H1 (cell line): Measurements from ENCODE around the gene GJA10. TPM values are rescaled to one million over a fixed set of nuclear protein-coding genes. Genes with fewer than 3 reads are reported as not detected.

Source experiments
- CTCF ChIA-PET: fragments of 300-600 bp; sonication (Branson Sonifier 250); formaldehyde crosslinking; loops from one replicate; lab custom pipeline; 2021; ENCODE audit not compliant: partially characterized antibody; lab: Charles Lee
- POLR2A ChIA-PET: fragments of 300-600 bp; sonication (Branson Sonifier 250); formaldehyde crosslinking; loops from one replicate; lab custom pipeline; 2021; ENCODE audit warnings: inconsistent platforms; ENCODE audit not compliant: partially characterized antibody; lab: Charles Lee
- DNase-seq, 2 experiments: peaks; one replicate each; pipeline versions ENCODE4 v3.0.0 to v3.0.0-alpha.2; 2010 to 2022; ENCODE audit warnings: low spot score in 2 of 2, low read depth in 1 of 2, mixed read lengths in 1 of 2
- FAIRE-seq: peaks from 2 replicates; lab custom pipeline; 2011; peaks lifted over from hg19 to GRCh38; lab: Jason Lieb, UNC
- H2AFZ ChIP-seq: 2 replicates; pipeline ENCODE4 v1.8.1; 2012; ENCODE audit warnings: low read length, inconsistent platforms
- H2AK5ac ChIP-seq: 2 replicates; pipeline ENCODE4 v1.6.1; 2013; ENCODE audit warnings: low read depth, low read length
- H2BK120ac ChIP-seq: replicated peaks from 2 replicates; pipeline ENCODE3; 2013; ENCODE audit warnings: low read depth, low read length, inconsistent platforms
- H2BK12ac ChIP-seq: 2 replicates; pipeline ENCODE4 v1.6.1; 2013; ENCODE audit warnings: low read depth, low read length
- H2BK15ac ChIP-seq: 2 replicates; pipeline ENCODE4 v1.6.1; 2013; ENCODE audit warnings: low read length
- H2BK20ac ChIP-seq: 2 replicates; pipeline ENCODE4 v1.6.1; 2013; ENCODE audit warnings: low read length
- H2BK5ac ChIP-seq: 2 replicates; pipeline ENCODE4 v1.6.1; 2013; ENCODE audit warnings: low read depth, low read length
- H3K14ac ChIP-seq: 2 replicates; pipeline ENCODE4 v1.6.1; 2013; ENCODE audit warnings: inconsistent platforms; ENCODE audit not compliant: insufficient read length
- H3K18ac ChIP-seq: 2 replicates; pipeline ENCODE4 v1.6.1; 2013; ENCODE audit warnings: low read length; ENCODE audit errors: extremely low read depth
- H3K23ac ChIP-seq: 2 replicates; pipeline ENCODE4 v1.6.1; 2013; ENCODE audit warnings: inconsistent platforms; ENCODE audit not compliant: insufficient read length
- H3K23me2 ChIP-seq: 2 replicates; pipeline ENCODE4 v1.6.1; 2013; ENCODE audit warnings: low read depth, low read length
- H3K27ac ChIP-seq: 2 replicates; pipeline ENCODE4 v1.6.1; 2011; ENCODE audit warnings: low read depth, low read length, inconsistent platforms
- H3K27me3 ChIP-seq, 4 experiments: replicated peaks in 1 of 4; 1 replicate in 1 of 4; 2 replicates in 3 of 4; pipeline versions ENCODE4 v1.6.1 to v1.8.1; 2011 to 2013; ENCODE audit warnings: low read length in 3 of 4, mild to moderate bottlenecking in 3 of 4, inconsistent platforms in 2 of 4, mixed read lengths in 2 of 4, moderate library complexity in 1 of 4; ENCODE audit not compliant: control insufficient read depth in 3 of 4, insufficient read depth in 3 of 4; ENCODE audit errors: extremely low read depth in 1 of 4
- H3K36me3 ChIP-seq, 4 experiments: 2 replicates each; pipeline versions ENCODE4 v1.6.1 to v1.8.1; 2011 to 2013; ENCODE audit warnings: mild to moderate bottlenecking in 4 of 4, low read length in 3 of 4, moderate library complexity in 2 of 4, control low read depth in 1 of 4, inconsistent platforms in 1 of 4; ENCODE audit not compliant: insufficient read depth in 4 of 4, control insufficient read depth in 2 of 4
- H3K4ac ChIP-seq: replicated peaks from 2 replicates; pipeline ENCODE3; 2013; ENCODE audit warnings: low read length, low read depth, mixed read lengths, inconsistent platforms; ENCODE audit not compliant: insufficient read length
- H3K4me1 ChIP-seq, 4 experiments: replicated peaks in 1 of 4; 1 replicate in 1 of 4; 2 replicates in 3 of 4; pipeline versions ENCODE4 v1.6.1 to v1.8.1; 2011 to 2013; ENCODE audit warnings: low read length in 3 of 4, inconsistent platforms in 2 of 4, mixed read lengths in 1 of 4; ENCODE audit not compliant: insufficient read depth in 4 of 4, control insufficient read depth in 3 of 4
- H3K4me2 ChIP-seq, 2 experiments: 2 replicates each; pipeline versions ENCODE4 v1.6.1 to v1.8.1; 2011 to 2013; ENCODE audit warnings: low read depth in 2 of 2, low read length in 2 of 2, control low read depth in 1 of 2, inconsistent platforms in 1 of 2, mild to moderate bottlenecking in 1 of 2; ENCODE audit not compliant: insufficient read depth in 1 of 2
- H3K4me3 ChIP-seq, 4 experiments: fragments of 200-600, 300-600 bp in 1 of 4; sonication (generic), shearing (Covaris generic), sonication (Bioruptor Twin) in 1 of 4; 2 replicates each; pipeline versions ENCODE4 v1.5.1 to v1.8.1; 2011 to 2016; ENCODE audit warnings: low read length in 4 of 4, low read depth in 3 of 4, control low read depth in 2 of 4, inconsistent platforms in 2 of 4, mild to moderate bottlenecking in 2 of 4, mixed read lengths in 1 of 4, moderate library complexity in 1 of 4; ENCODE audit not compliant: insufficient read depth in 2 of 4; ENCODE audit errors: extremely low read depth in 1 of 4
- H3K56ac ChIP-seq: replicated peaks from 2 replicates; pipeline ENCODE3; 2013; ENCODE audit warnings: low read depth, mild to moderate bottlenecking, mixed read lengths, low read length, inconsistent platforms; ENCODE audit not compliant: insufficient read length
- H3K79me1 ChIP-seq: 2 replicates; pipeline ENCODE4 v1.6.1; 2013; ENCODE audit warnings: low read depth, low read length, control low read depth
- H3K79me2 ChIP-seq, 2 experiments: 2 replicates each; pipeline versions ENCODE4 v1.6.1 to v1.8.1; 2012 to 2013; ENCODE audit warnings: low read length in 2 of 2, mild to moderate bottlenecking in 2 of 2, inconsistent platforms in 1 of 2; ENCODE audit not compliant: insufficient read depth in 2 of 2, control insufficient read depth in 1 of 2
- H3K9ac ChIP-seq, 4 experiments: replicated peaks in 1 of 4; 1 replicate in 1 of 4; 2 replicates in 3 of 4; pipeline versions ENCODE4 v1.6.1 to v1.8.1; 2011 to 2013; ENCODE audit warnings: low read depth in 3 of 4, low read length in 3 of 4, control low read depth in 2 of 4, mild to moderate bottlenecking in 2 of 4, moderate library complexity in 2 of 4, inconsistent platforms in 1 of 4; ENCODE audit errors: extremely low read depth in 1 of 4
- H3K9me3 ChIP-seq, 2 experiments: 2 replicates each; pipeline versions ENCODE4 v1.6.1 to v1.8.1; 2012 to 2013; ENCODE audit warnings: mild to moderate bottlenecking in 2 of 2, moderate library complexity in 2 of 2, control low read depth in 1 of 2, inconsistent platforms in 1 of 2, low read depth in 1 of 2, low read length in 1 of 2, mixed read lengths in 1 of 2; ENCODE audit not compliant: insufficient read depth in 2 of 2
- H4K20me1 ChIP-seq, 2 experiments: replicated peaks in 1 of 2; 2 replicates each; pipeline versions ENCODE3 to v1.8.1; 2011 to 2013; ENCODE audit warnings: inconsistent platforms in 2 of 2, low read length in 2 of 2, mild to moderate bottlenecking in 1 of 2; ENCODE audit not compliant: insufficient read depth in 2 of 2, control insufficient read depth in 1 of 2
- H4K5ac ChIP-seq: 2 replicates; pipeline ENCODE4 v1.6.1; 2013; ENCODE audit warnings: low read length, low read depth, mixed read lengths, inconsistent platforms; ENCODE audit not compliant: insufficient read length
- H4K8ac ChIP-seq: 2 replicates; pipeline ENCODE4 v1.8.0; 2013; ENCODE audit warnings: mild to moderate bottlenecking, moderate library complexity, low read length, inconsistent platforms; ENCODE audit not compliant: insufficient read depth; ENCODE audit errors: extremely low read depth
- H4K91ac ChIP-seq: replicated peaks from 2 replicates; pipeline ENCODE3; 2013; ENCODE audit warnings: low read length, mixed read lengths, inconsistent platforms; ENCODE audit not compliant: insufficient read length
- BCL11A ChIP-seq, 2 experiments: IDR thresholded peaks; one replicate each; pipeline ENCODE4 v1.6.1; 2011; ENCODE audit warnings: low read depth in 2 of 2, low read length in 2 of 2, mild to moderate bottlenecking in 2 of 2
- CBX8 ChIP-seq: fragments of 300-800, 300-1000 bp; sonication (generic); IDR thresholded peaks from 2 replicates; pipeline ENCODE4 v1.7.1; 2016; ENCODE audit warnings: low read depth, low read length, borderline replicate concordance
- CREB1 ChIP-seq: IDR thresholded peaks from 2 replicates; pipeline ENCODE4 v1.6.1; 2012; ENCODE audit warnings: inconsistent platforms
- EP300 ChIP-seq, 2 experiments: IDR thresholded peaks; 1 replicate in 1 of 2; 2 replicates in 1 of 2; pipeline ENCODE4 v1.6.1; 2011 to 2012; ENCODE audit warnings: low read depth in 2 of 2, low read length in 2 of 2, mild to moderate bottlenecking in 2 of 2, borderline replicate concordance in 1 of 2, inconsistent platforms in 1 of 2, moderate library complexity in 1 of 2
- GTF2F1 ChIP-seq: IDR thresholded peaks from 2 replicates; pipeline ENCODE4 v1.6.1; 2012; ENCODE audit warnings: low read depth, low read length, improper control_type of control experiment, borderline replicate concordance
- MAFK ChIP-seq: IDR thresholded peaks from 2 replicates; pipeline ENCODE4 v1.6.1; 2012; ENCODE audit warnings: low read depth, mild to moderate bottlenecking, improper control_type of control experiment, low read length
- PHF8 ChIP-seq: fragments of 200-600 bp; sonication (generic); conservative IDR thresholded peaks from 2 replicates; pipeline ENCODE4 v1.7.1; 2012; ENCODE audit warnings: low read depth, mild to moderate bottlenecking, inconsistent platforms, low read length, moderate library complexity
- POLR2AphosphoS5 ChIP-seq: IDR thresholded peaks from 2 replicates; pipeline ENCODE4 v1.6.1; 2011; ENCODE audit warnings: low read depth, low read length
- RAD21 ChIP-seq, 2 experiments: IDR thresholded peaks in 1 of 2; conservative IDR thresholded peaks in 1 of 2; 2 replicates each; pipeline ENCODE4 v1.6.1; 2011; ENCODE audit warnings: low read depth in 2 of 2, low read length in 2 of 2, improper control_type of control experiment in 1 of 2, inconsistent platforms in 1 of 2, mild to moderate bottlenecking in 1 of 2, moderate library complexity in 1 of 2
- RBBP5 ChIP-seq: IDR thresholded peaks from 2 replicates; pipeline ENCODE4 v1.7.1; 2012; ENCODE audit warnings: low read depth, mild to moderate bottlenecking, inconsistent platforms, low read length, moderate library complexity, borderline replicate concordance
- SIRT6 ChIP-seq: IDR thresholded peaks from one replicate; pipeline ENCODE4 v1.7.1; 2012; ENCODE audit warnings: low read length, inconsistent platforms
- TAF7 ChIP-seq: optimal IDR thresholded peaks from 2 replicates; pipeline ENCODE3; 2011; ENCODE audit warnings: low read depth, mild to moderate bottlenecking, inconsistent platforms, low read length, moderate library complexity, borderline replicate concordance
- ZNF274 ChIP-seq: IDR thresholded peaks from 2 replicates; pipeline ENCODE4 v1.7.0; 2012; ENCODE audit warnings: low read length, borderline replicate concordance; ENCODE audit errors: extremely low read depth
- WGBS, 2 experiments: shearing (Covaris generic) in 1 of 2; methylation state at CpG; one replicate each; pipeline versions ENCODE4 v1.1.6 to v1.1.7; 2013 to 2015; ENCODE audit warnings: low lambda C conversion rate in 2 of 2, mixed read lengths in 2 of 2, inconsistent platforms in 1 of 2, low coverage in 1 of 2, missing lambda C conversion rate in 1 of 2; ENCODE audit not compliant: insufficient replicate concordance in 2 of 2, insufficient coverage in 1 of 2, insufficient read length in 1 of 2; ENCODE audit errors: extremely low coverage in 1 of 2, missing lambda C conversion rate in 1 of 2; 5-methylcytosine and 5-hydroxymethylcytosine counted together
- polyA plus RNA-seq, 7 experiments: library from polyadenylated mRNA; depleted of rRNA in 3 of 7; stranded (reverse) in 5 of 7; unstranded in 2 of 7; fragments of >200 nt in 5 of 7; fragments of 200-250 nt in 2 of 7; gene quantifications; 1 replicate in 5 of 7; 2 replicates in 1 of 7; 4 replicates in 1 of 7; pipeline versions ENCODE4 v1.2.1 to v1.2.3, GENCODE V29; 2011 to 2013; ENCODE audit warnings: missing spikeins in 2 of 7, mixed read lengths in 2 of 7
- total RNA-seq: library from RNA; stranded (reverse); fragmentation: NEBNext Ultra II Directional; extraction: Animal tissue kit (Norgen Biotek cat#: 25700); gene quantifications from 2 replicates; pipeline ENCODE4 v1.2.1, GENCODE V29; 2021

The GJA10 gene
- total and polyA plus RNA-seq, 2 of the 8 experiments (the other 6 are each of a cell fraction or from before 2014, with no cell fraction given): 0.21 TPM; not detected in 1

- Histone ChIP-seq H3K36me3 (peaks cover 0 to 40% (median 10%) of the 10 kb centered on the region in 4 experiments; a peak in 7 of 8 replicates), H3K27ac (no peak overlapping the region), H3K56ac (no peak overlapping the region), H3K4me1 (no peaks in the 10 kb centered on the region), H2BK12ac (no peak overlapping the region), H2BK5ac (no peak overlapping the region), H3K79me2 (no peaks in the 10 kb centered on the region), H4K8ac (no peak overlapping the region), H2BK20ac (no peak overlapping the region), H4K5ac (no peak overlapping the region), H3K79me1 (no peaks in the 10 kb centered on the region), H2BK120ac (no peak overlapping the region), H3K4me3 (no peak overlapping the region), H3K4ac (no peak overlapping the region), H3K18ac (no peak overlapping the region), H3K4me2 (no peak overlapping the region), H2AFZ (no peak overlapping the region), H3K27me3 (no peaks in the 10 kb centered on the region), H3K14ac (no peak overlapping the region), H2BK15ac (no peak overlapping the region), H4K91ac (no peak overlapping the region), H4K20me1 (no peaks in the 10 kb centered on the region), H2AK5ac (no peak overlapping the region), H3K23me2 (no peaks in the 10 kb centered on the region), H3K23ac (no peak overlapping the region), H3K9ac (no peak overlapping the region), H3K9me3 (no peaks in the 10 kb centered on the region)
- no peak for TF ChIP-seq CREB1
- no peak for TF ChIP-seq POLR2AphosphoS5
- no peak for TF ChIP-seq MAFK
- TF ChIP-seq RBBP5: no peak
- no peak for TF ChIP-seq PHF8
- TF ChIP-seq CBX8: no peak
- TF ChIP-seq ZNF274: no peak
- no peak for TF ChIP-seq SIRT6
- no peak for TF ChIP-seq BCL11A (IDR thresholded peaks at IDR 0.05; ENCODE audit: low read depth in 2 of 2, low read length in 2 of 2)
- TF ChIP-seq EP300 (IDR thresholded peaks at IDR 0.05; ENCODE audit: borderline replicate concordance in 1 of 2, low read depth in 2 of 2, low read length in 2 of 2): no peak
- no peak for TF ChIP-seq RAD21 (IDR thresholded peaks at IDR 0.05 in 1 of 2, conservative IDR thresholded peaks at IDR 0.05 in 1 of 2; ENCODE audit: low read depth in 2 of 2, low read length in 2 of 2)
- TF ChIP-seq GTF2F1: no peak
- TF ChIP-seq TAF7: no peak
- 92 to 100% methylated on average over 1 to 3 of the region's 3 CpGs for WGBS, 2 experiments
- FAIRE-seq (no peak), DNase-seq (no peak)
- ChIA-PET CTCF (no interaction called here), POLR2A (no interaction called here)
Measured at GRCh38 chr6:89874438-89874837, 19.8 kb upstream of the GJA10 start.
